SK-MEL-5 (cell line): Measurements from ENCODE around the gene MS4A18. TPM values are rescaled to one million over a fixed set of nuclear protein-coding genes. Genes with fewer than 3 reads are reported as not detected.

Source experiments
- DNase-seq: peaks from one replicate; pipeline ENCODE4 v3.0.0-alpha.2; 2016; ENCODE audit warnings: low read depth, low spot score
- in situ Hi-C: cut with HindIII; loops from 2 replicates; pipeline ENCODE4 v1.10.0; 2016; ENCODE audit warnings: low sequenced_read_pairs, high pct_unique_total_duplicates, low pct_unique_long_range_greater_than_20kb
- total RNA-seq: library from RNA; depleted of rRNA; stranded (reverse); fragments of >200 nt; shearing (Covaris generic); gene quantifications from 2 replicates; pipeline ENCODE4 v1.2.3, GENCODE V29; 2014

Gene MS4A18
- total RNA-seq, 1 experiment from 2014 or later = not detected

GRCh38 chr11:60777106-60777505, 52.6 kb downstream of the MS4A18 start:
- in situ Hi-C loops = no loop called here
- no peak for DNase-seq

- in situ Hi-C loops = no loop called here
Measured at GRCh38 chr11:60777572-60777971, 53.1 kb downstream of the MS4A18 start.

GRCh38 chr11:60780065-60780464, 55.5 kb downstream of the MS4A18 start:
- no peak for DNase-seq
- in situ Hi-C loops = no loop called here

More at GRCh38 chr11:60777572-60777971, 53.1 kb downstream of the MS4A18 start:
- DNase-seq = peak; percentile 8

GRCh38 chr11:60780774-60781173, 56.3 kb downstream of the MS4A18 start:
- no peak for DNase-seq

GRCh38 chr11:60781286-60781980, 56.9 kb downstream of the MS4A18 start:
- in situ Hi-C loops = no loop called here
- no peak for DNase-seq

More at GRCh38 chr11:60780774-60781173, 56.3 kb downstream of the MS4A18 start:
- in situ Hi-C loops = no loop called here

GRCh38 chr11:60781981-60782316, 57.4 kb downstream of the MS4A18 start:
- no peak for DNase-seq
- in situ Hi-C loops = no loop called here

- in situ Hi-C loops = no loop called here
- DNase-seq = no peak
Measured at GRCh38 chr11:60782393-60783140, 58.0 kb downstream of the MS4A18 start.

GRCh38 chr11:60783141-60783484, 58.6 kb downstream of the MS4A18 start:
- no peak for DNase-seq
- in situ Hi-C loops = no loop called here

GRCh38 chr11:60783911-60784310, 59.4 kb downstream of the MS4A18 start:
- in situ Hi-C loops = no loop called here
- no peak for DNase-seq

- in situ Hi-C loops = no loop called here
- no peak for DNase-seq
Measured at GRCh38 chr11:60785136-60785535, 60.6 kb downstream of the MS4A18 start, which contains the start of gene MS4A10. TSS of gene MS4A10 (plus strand) at chr11:60785333. CDS start at chr11:60790336, 5,003 bp downstream.

GRCh38 chr11:60785806-60786361, 61.4 kb downstream of the MS4A18 start:
- in situ Hi-C loops = no loop called here
- no peak for DNase-seq

GRCh38 chr11:60786811-60787567, 62.5 kb downstream of the MS4A18 start:
- no peak for DNase-seq
- in situ Hi-C loops = no loop called here

GRCh38 chr11:60788401-60789125, 64.0 kb downstream of the MS4A18 start:
- DNase-seq = no peak
- in situ Hi-C loops = no loop called here

GRCh38 chr11:60790726-60791125, 66.2 kb downstream of the MS4A18 start:
- in situ Hi-C loops = no loop called here
- no peak for DNase-seq

- DNase-seq = no peak
- in situ Hi-C loops = no loop called here
Measured at GRCh38 chr11:60791153-60791933, 66.8 kb downstream of the MS4A18 start.

- DNase-seq = no peak
- in situ Hi-C loops = no loop called here
Measured at GRCh38 chr11:60792521-60792920, 68.0 kb downstream of the MS4A18 start.
